Measurements from ENCODE around the gene MAF. TPM values are rescaled to one million over a fixed set of nuclear protein-coding genes. Genes with fewer than 3 reads are reported as not detected.

MAF gene
- total RNA-seq, 1 experiment from 2014 or later: not detected

DNA sequence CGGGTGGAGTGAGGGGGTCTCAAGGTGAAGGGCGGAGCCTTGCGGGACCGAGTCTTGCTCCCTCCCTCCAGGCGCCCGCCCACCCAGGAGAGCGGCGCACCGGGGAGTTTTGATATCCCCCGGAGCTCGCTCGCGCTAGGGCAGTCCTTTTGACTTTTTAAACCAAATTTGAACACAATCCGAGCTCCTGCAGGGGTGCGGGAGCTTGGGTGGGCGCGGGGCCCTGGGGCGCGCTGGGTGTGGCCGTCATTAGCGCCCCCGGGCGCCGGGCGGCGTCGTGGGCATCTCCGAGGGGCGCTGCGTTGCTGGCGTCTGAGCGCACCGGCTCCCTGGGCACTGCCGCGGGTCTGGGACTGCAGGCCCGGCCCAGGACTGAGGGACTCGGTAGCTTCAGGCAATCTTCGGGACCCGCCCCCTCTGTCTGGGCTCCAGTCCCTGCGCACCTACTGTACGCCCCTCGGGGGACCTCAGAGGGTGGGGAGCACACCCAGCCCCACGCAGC lies 10.9 kb downstream of the MAF start:
- Histone ChIP-seq H3F3A (ENCODE audit: insufficient read depth, low read depth) (no peaks in the 10 kb centered on the region), H4K20me1 (ENCODE audit: insufficient read depth) (no peaks in the 10 kb centered on the region), H3K9me2 (ENCODE audit: insufficient read depth) (no peaks in the 10 kb centered on the region), H3K4me3 (no peak overlapping the region), H3K27me3 (ENCODE audit: insufficient read depth, low read depth) (peaks cover 83% of the 10 kb centered on the region), H2AFZ (no peak overlapping the region), H3K27ac (no peak overlapping the region), H3K79me2 (ENCODE audit: low read depth) (no peaks in the 10 kb centered on the region), H3K36me3 (ENCODE audit: low read depth) (no peaks in the 10 kb centered on the region), H3K9me3 (ENCODE audit: insufficient read depth, low read depth) (no peaks in the 10 kb centered on the region), H3K4me2 (no peak overlapping the region), H3K4me1 (replicated peaks; ENCODE audit: insufficient read depth) (no peaks in the 10 kb centered on the region)
- TF ChIP-seq EZH2 (IDR thresholded peaks at IDR 0.05; ENCODE audit: low read depth): no peak
- TF ChIP-seq, protein P1, sequence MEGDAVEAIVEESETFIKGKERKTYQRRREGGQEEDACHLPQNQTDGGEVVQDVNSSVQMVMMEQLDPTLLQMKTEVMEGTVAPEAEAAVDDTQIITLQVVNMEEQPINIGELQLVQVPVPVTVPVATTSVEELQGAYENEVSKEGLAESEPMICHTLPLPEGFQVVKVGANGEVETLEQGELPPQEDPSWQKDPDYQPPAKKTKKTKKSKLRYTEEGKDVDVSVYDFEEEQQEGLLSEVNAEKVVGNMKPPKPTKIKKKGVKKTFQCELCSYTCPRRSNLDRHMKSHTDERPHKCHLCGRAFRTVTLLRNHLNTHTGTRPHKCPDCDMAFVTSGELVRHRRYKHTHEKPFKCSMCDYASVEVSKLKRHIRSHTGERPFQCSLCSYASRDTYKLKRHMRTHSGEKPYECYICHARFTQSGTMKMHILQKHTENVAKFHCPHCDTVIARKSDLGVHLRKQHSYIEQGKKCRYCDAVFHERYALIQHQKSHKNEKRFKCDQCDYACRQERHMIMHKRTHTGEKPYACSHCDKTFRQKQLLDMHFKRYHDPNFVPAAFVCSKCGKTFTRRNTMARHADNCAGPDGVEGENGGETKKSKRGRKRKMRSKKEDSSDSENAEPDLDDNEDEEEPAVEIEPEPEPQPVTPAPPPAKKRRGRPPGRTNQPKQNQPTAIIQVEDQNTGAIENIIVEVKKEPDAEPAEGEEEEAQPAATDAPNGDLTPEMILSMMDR (conservative IDR thresholded peaks at IDR 0.05): no peak
- no TSS peak for BruUV-seq (replicated peaks)
- no peak for DNase-seq
- intact Hi-C loops (cut with micrococcal nuclease; ENCODE audit: unreplicated experiment): loop anchor here (10.0 kb wide), 1 partner anchor 495 kb away; no protein-coding TSS in a partner anchor
- ChIA-PET POLR2A (ENCODE audit: unreplicated experiment) (no interaction called here), CTCF (no interaction called here)

DNA sequence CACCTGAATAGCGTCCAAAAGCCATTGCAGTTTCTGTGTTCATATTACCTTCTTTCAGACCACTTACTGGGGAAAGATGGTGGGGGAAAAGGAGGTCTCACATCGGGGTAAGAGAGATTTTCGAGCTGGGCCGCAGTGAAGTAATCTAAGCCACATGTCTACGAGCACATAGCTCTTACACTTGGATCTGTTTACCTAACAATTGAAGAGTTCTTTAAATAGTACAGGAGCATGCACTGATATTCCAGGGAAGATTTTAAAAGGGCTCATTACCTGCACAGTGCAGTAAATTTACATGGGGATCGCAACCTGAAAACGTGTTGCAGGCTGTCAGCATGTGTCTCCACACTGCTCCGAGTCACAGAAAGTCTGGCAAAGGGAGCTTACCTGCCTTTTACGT lies 12.6 kb downstream of the MAF start:
- Histone ChIP-seq H3K27me3 (ENCODE audit: insufficient read depth, low read depth) (peaks cover 81% of the 10 kb centered on the region), H2AFZ (no peak overlapping the region), H3K9me2 (ENCODE audit: insufficient read depth) (no peaks in the 10 kb centered on the region), H3K27ac (no peak overlapping the region), H3K9me3 (ENCODE audit: insufficient read depth, low read depth) (no peaks in the 10 kb centered on the region), H3K36me3 (ENCODE audit: low read depth) (no peaks in the 10 kb centered on the region), H3K79me2 (ENCODE audit: low read depth) (no peaks in the 10 kb centered on the region), H4K20me1 (ENCODE audit: insufficient read depth) (no peaks in the 10 kb centered on the region), H3K4me1 (replicated peaks; ENCODE audit: insufficient read depth) (no peaks in the 10 kb centered on the region), H3K4me3 (no peak overlapping the region), H3F3A (ENCODE audit: insufficient read depth, low read depth) (no peaks in the 10 kb centered on the region), H3K4me2 (no peak overlapping the region)
- intact Hi-C loops (cut with micrococcal nuclease; ENCODE audit: unreplicated experiment): loop anchor here (10.0 kb wide), 1 partner anchor 497 kb away; no protein-coding TSS in a partner anchor
- BruUV-seq (replicated peaks): no TSS peak
- ChIA-PET CTCF (no interaction called here), POLR2A (ENCODE audit: unreplicated experiment) (no interaction called here)
- DNase-seq: no peak
- no peak for TF ChIP-seq EZH2 (IDR thresholded peaks at IDR 0.05; ENCODE audit: low read depth)
- TF ChIP-seq, protein P1 (conservative IDR thresholded peaks at IDR 0.05): no peak

DNA sequence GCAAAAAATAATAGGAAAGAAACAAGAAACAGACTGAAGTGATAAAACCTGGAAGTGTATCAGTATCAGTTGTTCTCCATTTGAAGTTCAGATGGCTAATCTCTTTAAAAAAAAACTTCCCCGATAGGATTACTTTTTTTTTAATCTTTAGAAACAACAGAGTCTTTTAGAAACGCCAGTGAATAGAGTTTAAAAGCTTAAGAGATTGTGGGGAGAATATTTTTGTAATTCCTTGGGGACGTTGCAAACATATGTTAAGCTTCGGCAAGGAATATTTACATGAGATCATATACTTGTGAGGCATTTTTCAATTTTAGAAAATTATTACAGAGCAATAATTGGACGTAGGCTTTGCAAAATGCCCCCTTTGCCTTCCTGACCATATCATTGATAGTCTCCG lies 13.2 kb downstream of the MAF start:
- H3K9me3 ChIP-seq (ENCODE audit: insufficient read depth, low read depth): no peaks in the 10 kb centered on the region
- H3K9me2 ChIP-seq (ENCODE audit: insufficient read depth): no peaks in the 10 kb centered on the region
- H3K27me3 ChIP-seq (ENCODE audit: insufficient read depth, low read depth): peaks cover 81% of the 10 kb centered on the region
- no peaks in the 10 kb centered on the region for H4K20me1 ChIP-seq (ENCODE audit: insufficient read depth)
- no peaks in the 10 kb centered on the region for H3K79me2 ChIP-seq (ENCODE audit: low read depth)
- H3K27ac ChIP-seq: no peak overlapping the region
- H3K36me3 ChIP-seq (ENCODE audit: low read depth): no peaks in the 10 kb centered on the region
- no peak overlapping the region for H3K4me2 ChIP-seq
- POLR2A ChIA-PET (ENCODE audit: unreplicated experiment): no interaction called here
- BruUV-seq (replicated peaks): no TSS peak
- DNase-seq: no peak
- intact Hi-C loops (cut with micrococcal nuclease; ENCODE audit: unreplicated experiment): loop anchor here (10.0 kb wide), 1 partner anchor 498 kb away; no protein-coding TSS in a partner anchor
- no peaks in the 10 kb centered on the region for H3F3A ChIP-seq (ENCODE audit: insufficient read depth, low read depth)
- TF ChIP-seq, protein P1 (conservative IDR thresholded peaks at IDR 0.05): no peak
- TF ChIP-seq EZH2 (IDR thresholded peaks at IDR 0.05; ENCODE audit: low read depth): no peak
- no peak overlapping the region for H3K4me3 ChIP-seq
- H3K4me1 ChIP-seq (replicated peaks; ENCODE audit: insufficient read depth): no peaks in the 10 kb centered on the region
- no peak overlapping the region for H2AFZ ChIP-seq
- CTCF ChIA-PET: no interaction called here
